ENCODE results near the gene WFDC10B.

GRCh38 chr20:45679650-45680049 is 25.2 kb downstream of the WFDC10B start:
- TF ChIP-seq CTCF (IDR thresholded peaks at IDR 0.05), result no peak
- no peak for TF ChIP-seq EP300 (IDR thresholded peaks at IDR 0.05; ENCODE audit: borderline replicate concordance in 1 of 2, low read depth in 1 of 2, low read length in 1 of 2)
- no peak for TF ChIP-seq TCF12 (IDR thresholded peaks at IDR 0.05)
